Astrocyte (in vitro differentiated cells and primary cell): ENCODE data around the gene PGPEP1. TPM values are rescaled to one million over a fixed set of nuclear protein-coding genes. Genes with fewer than 3 reads are reported as not detected.

ENCODE experiments used
- DNase-seq: peaks from one replicate; pipeline ENCODE4 v3.0.0-alpha.2; 2010; ENCODE audit warnings: low read depth
- FAIRE-seq: peaks from 2 replicates; lab custom pipeline; 2011; peaks lifted over from hg19 to GRCh38; lab: Jason Lieb, UNC
- H2AFZ ChIP-seq: 2 replicates; pipeline ENCODE4 v1.6.0; 2012; ENCODE audit warnings: low read depth, low read length, inconsistent platforms
- H3K27ac ChIP-seq: 2 replicates; pipeline ENCODE4 v1.5.1; 2011; ENCODE audit warnings: low read depth, low read length, inconsistent platforms
- H3K27me3 ChIP-seq: 2 replicates; pipeline ENCODE4 v1.6.0; 2011; ENCODE audit warnings: low read length, inconsistent platforms; ENCODE audit not compliant: insufficient read depth
- H3K36me3 ChIP-seq: 2 replicates; pipeline ENCODE4 v1.5.1; 2011; ENCODE audit warnings: low read length, inconsistent platforms; ENCODE audit not compliant: insufficient read depth
- H3K4me1 ChIP-seq: 2 replicates; pipeline ENCODE4 v1.5.1; 2011; ENCODE audit warnings: low read length, inconsistent platforms; ENCODE audit not compliant: insufficient read depth
- H3K4me2 ChIP-seq: 2 replicates; pipeline ENCODE4 v1.6.0; 2012; ENCODE audit warnings: low read length, inconsistent platforms
- H3K4me3 ChIP-seq: 2 replicates; pipeline ENCODE4 v1.5.1; 2011; ENCODE audit warnings: low read depth, mild to moderate bottlenecking, low read length, inconsistent platforms; ENCODE audit not compliant: insufficient read depth
- H3K79me2 ChIP-seq: 2 replicates; pipeline ENCODE4 v1.6.0; 2012; ENCODE audit warnings: mild to moderate bottlenecking, low read length, inconsistent platforms; ENCODE audit not compliant: insufficient read depth
- H3K9ac ChIP-seq: 2 replicates; pipeline ENCODE4 v1.6.0; 2012; ENCODE audit warnings: mild to moderate bottlenecking, low read length, inconsistent platforms
- H3K9me3 ChIP-seq: 2 replicates; pipeline ENCODE4 v1.5.1; 2012; ENCODE audit warnings: low read depth, mild to moderate bottlenecking, low read length, inconsistent platforms; ENCODE audit not compliant: insufficient read depth
- H4K20me1 ChIP-seq: 2 replicates; pipeline ENCODE4 v1.6.0; 2012; ENCODE audit warnings: low read length, inconsistent platforms; ENCODE audit not compliant: insufficient read depth
- H3K27ac Mint-ChIP-seq: one replicate; pipeline ENCODE4 v1.8.0; 2021; ENCODE audit warnings: mild to moderate bottlenecking, mixed read lengths; ENCODE audit not compliant: unreplicated experiment
- H3K27me3 Mint-ChIP-seq: one replicate; pipeline ENCODE4 v1.8.0; 2021; ENCODE audit warnings: low read depth, mixed read lengths; ENCODE audit not compliant: unreplicated experiment
- H3K36me3 Mint-ChIP-seq: one replicate; pipeline ENCODE4 v1.8.0; 2021; ENCODE audit warnings: low read depth, mixed read lengths; ENCODE audit not compliant: unreplicated experiment
- H3K4me1 Mint-ChIP-seq: one replicate; pipeline ENCODE4 v1.8.0; 2021; ENCODE audit warnings: low read depth, mixed read lengths; ENCODE audit not compliant: unreplicated experiment
- H3K4me3 Mint-ChIP-seq: one replicate; pipeline ENCODE4 v1.8.0; 2021; ENCODE audit warnings: mild to moderate bottlenecking, moderate library complexity, mixed read lengths; ENCODE audit not compliant: unreplicated experiment
- H3K9me3 Mint-ChIP-seq: one replicate; pipeline ENCODE4 v1.8.0; 2021; ENCODE audit warnings: mild to moderate bottlenecking, mixed read lengths; ENCODE audit not compliant: unreplicated experiment
- EZH2 ChIP-seq: IDR thresholded peaks from 2 replicates; pipeline ENCODE4 v1.6.1; 2012; ENCODE audit warnings: mild to moderate bottlenecking, low read length, inconsistent platforms; ENCODE audit not compliant: insufficient read depth
- total RNA-seq: library from RNA; stranded (reverse); gene quantifications from 2 replicates; pipeline ENCODE4 v1.2.1, GENCODE V29; 2021
- TF ChIP-seq, protein P1 (sequence below): IDR thresholded peaks from 2 replicates; pipeline ENCODE4 v1.5.1; 2011; ENCODE audit warnings: low read depth, mild to moderate bottlenecking, inconsistent platforms, low read length, moderate library complexity; ENCODE audit not compliant: insufficient read depth

The PGPEP1 gene
- total RNA-seq, 1 donor from 2014 or later = 28.4 TPM

DNA sequence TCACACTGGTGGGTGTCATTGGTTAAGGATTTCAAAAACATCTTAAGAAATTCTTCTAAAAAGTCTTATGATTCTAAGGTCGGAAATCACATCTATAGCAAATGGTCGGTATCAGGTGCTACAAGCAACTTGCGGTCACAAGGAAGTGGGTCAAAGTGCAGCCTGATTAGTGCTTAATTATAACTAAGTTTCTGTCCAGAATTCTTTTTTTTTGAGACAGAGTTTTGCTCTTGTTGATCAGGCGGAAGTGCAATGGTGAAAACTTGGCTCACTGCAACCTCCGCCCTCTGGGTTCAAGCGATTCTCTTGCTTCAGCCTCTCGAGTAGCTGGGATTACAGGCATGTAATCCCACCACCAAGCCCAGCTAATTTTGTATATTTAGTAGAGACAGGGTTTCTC is 44.4 kb downstream of the PGPEP1 start:
- peaks cover 7% of the 10 kb centered on the region for H3K4me1 Mint-ChIP-seq
- H3K9me3 Mint-ChIP-seq = no peaks in the 10 kb centered on the region
- peaks cover 6% of the 10 kb centered on the region for H3K27me3 Mint-ChIP-seq
- no peak for FAIRE-seq
- H3K27me3 ChIP-seq = no peaks in the 10 kb centered on the region
- no peak overlapping the region for H3K27ac ChIP-seq
- H2AFZ ChIP-seq = no peak overlapping the region
- no peaks in the 10 kb centered on the region for H3K36me3 Mint-ChIP-seq
- peaks cover 19% of the 10 kb centered on the region for H3K4me1 ChIP-seq
- no peak overlapping the region for H3K4me3 Mint-ChIP-seq
- no peak for DNase-seq
- no peak overlapping the region for H3K4me3 ChIP-seq
- no peak overlapping the region for H3K4me2 ChIP-seq
- no peaks in the 10 kb centered on the region for H3K9me3 ChIP-seq
- TF ChIP-seq, protein P1, sequence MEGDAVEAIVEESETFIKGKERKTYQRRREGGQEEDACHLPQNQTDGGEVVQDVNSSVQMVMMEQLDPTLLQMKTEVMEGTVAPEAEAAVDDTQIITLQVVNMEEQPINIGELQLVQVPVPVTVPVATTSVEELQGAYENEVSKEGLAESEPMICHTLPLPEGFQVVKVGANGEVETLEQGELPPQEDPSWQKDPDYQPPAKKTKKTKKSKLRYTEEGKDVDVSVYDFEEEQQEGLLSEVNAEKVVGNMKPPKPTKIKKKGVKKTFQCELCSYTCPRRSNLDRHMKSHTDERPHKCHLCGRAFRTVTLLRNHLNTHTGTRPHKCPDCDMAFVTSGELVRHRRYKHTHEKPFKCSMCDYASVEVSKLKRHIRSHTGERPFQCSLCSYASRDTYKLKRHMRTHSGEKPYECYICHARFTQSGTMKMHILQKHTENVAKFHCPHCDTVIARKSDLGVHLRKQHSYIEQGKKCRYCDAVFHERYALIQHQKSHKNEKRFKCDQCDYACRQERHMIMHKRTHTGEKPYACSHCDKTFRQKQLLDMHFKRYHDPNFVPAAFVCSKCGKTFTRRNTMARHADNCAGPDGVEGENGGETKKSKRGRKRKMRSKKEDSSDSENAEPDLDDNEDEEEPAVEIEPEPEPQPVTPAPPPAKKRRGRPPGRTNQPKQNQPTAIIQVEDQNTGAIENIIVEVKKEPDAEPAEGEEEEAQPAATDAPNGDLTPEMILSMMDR = no peak
- TF ChIP-seq EZH2 = no peak
- no peaks in the 10 kb centered on the region for H3K36me3 ChIP-seq
- peaks cover 22% of the 10 kb centered on the region for H4K20me1 ChIP-seq
- peaks cover 17% of the 10 kb centered on the region for H3K79me2 ChIP-seq
- H3K9ac ChIP-seq = no peak overlapping the region
- no peak overlapping the region for H3K27ac Mint-ChIP-seq

DNA sequence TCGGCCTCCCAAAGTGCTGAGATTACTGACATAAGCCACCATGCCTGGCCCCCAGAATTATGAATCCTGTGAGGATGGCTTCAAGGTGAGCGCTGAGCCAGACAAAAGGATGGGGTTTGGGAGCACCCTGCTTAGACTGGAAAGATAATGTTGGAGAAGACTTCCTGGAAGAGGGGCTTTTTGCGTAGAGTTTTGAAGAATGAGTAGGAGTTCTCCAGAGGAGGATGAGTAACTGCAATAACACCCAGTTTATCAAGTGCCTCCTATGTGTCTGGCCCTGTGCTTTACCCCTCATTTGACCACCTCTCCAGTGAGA is 44.9 kb downstream of the PGPEP1 start:
- DNase-seq (no peak), FAIRE-seq (no peak)
- peaks cover 6% of the 10 kb centered on the region for H3K27me3 Mint-ChIP-seq
- Histone ChIP-seq H3K79me2 (peaks cover 17% of the 10 kb centered on the region), H3K27me3 (no peaks in the 10 kb centered on the region), H3K9ac (no peak overlapping the region), H3K4me2 (peak overlapping the region; percentile 79), H3K9me3 (no peaks in the 10 kb centered on the region), H3K27ac (no peak overlapping the region), H3K4me3 (no peak overlapping the region), H3K36me3 (no peaks in the 10 kb centered on the region), H2AFZ (no peak overlapping the region), H3K4me1 (peaks cover 19% of the 10 kb centered on the region), H4K20me1 (peaks cover 25% of the 10 kb centered on the region)
- H3K4me1 Mint-ChIP-seq = peaks cover 5% of the 10 kb centered on the region
- H3K4me3 Mint-ChIP-seq = no peak overlapping the region
- H3K27ac Mint-ChIP-seq = peak overlapping the region; percentile 66
- no peaks in the 10 kb centered on the region for H3K9me3 Mint-ChIP-seq
- no peaks in the 10 kb centered on the region for H3K36me3 Mint-ChIP-seq
- TF ChIP-seq, protein P1 = no peak
- no peak for TF ChIP-seq EZH2

DNA sequence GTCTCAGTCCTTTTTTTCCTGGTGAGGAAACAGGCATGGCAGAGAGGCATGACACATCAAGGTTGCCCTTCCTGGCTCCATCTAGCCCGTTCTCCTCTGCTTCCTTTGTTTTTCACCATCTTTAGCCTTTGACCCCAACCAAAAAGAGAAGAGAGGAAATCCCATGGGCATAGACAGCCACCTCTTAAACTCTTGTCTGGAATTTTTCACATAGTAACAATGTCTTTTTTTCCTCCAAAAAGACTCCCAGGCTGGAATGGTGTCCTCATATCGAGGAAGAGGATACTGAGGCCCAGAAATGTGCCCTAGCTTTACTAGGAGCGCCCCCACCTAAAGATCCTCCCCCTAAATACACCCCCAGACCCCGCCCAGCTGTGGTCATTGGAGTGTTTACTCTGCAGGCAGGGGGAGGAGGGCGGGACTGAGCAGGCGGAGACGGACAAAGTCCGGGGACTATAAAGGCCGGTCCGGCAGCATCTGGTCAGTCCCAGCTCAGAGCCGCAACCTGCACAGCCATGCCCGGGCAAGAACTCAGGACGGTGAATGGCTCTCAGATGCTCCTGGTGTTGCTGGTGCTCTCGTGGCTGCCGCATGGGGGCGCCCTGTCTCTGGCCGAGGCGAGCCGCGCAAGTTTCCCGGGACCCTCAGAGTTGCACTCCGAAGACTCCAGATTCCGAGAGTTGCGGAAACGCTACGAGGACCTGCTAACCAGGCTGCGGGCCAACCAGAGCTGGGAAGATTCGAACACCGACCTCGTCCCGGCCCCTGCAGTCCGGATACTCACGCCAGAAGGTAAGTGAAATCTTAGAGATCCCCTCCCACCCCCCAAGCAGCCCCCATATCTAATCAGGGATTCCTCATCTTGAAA is 45.5 kb downstream of the PGPEP1 start, which contains the start of gene GDF15:
Gene GDF15, plus strand, starts transcription at position 484 of the 868 bp plus-strand sequence. Its CDS starts 32 bp downstream, at position 516.
- FAIRE-seq (no peak), DNase-seq (peak; percentile 80)
- Histone ChIP-seq H3K79me2 (peaks cover 17% of the 10 kb centered on the region), H3K4me1 (peaks cover 15% of the 10 kb centered on the region), H3K4me3 (peak within 1 kb of the TSS; percentile 57), H3K9me3 (no peaks in the 10 kb centered on the region), H3K27ac (no peak within 1 kb of the TSS), H4K20me1 (peaks cover 25% of the 10 kb centered on the region), H2AFZ (peak within 1 kb of the TSS; percentile 2), H3K4me2 (peak within 1 kb of the TSS; percentile 79), H3K36me3 (no peaks in the 10 kb centered on the region), H3K27me3 (no peaks in the 10 kb centered on the region), H3K9ac (peak within 1 kb of the TSS; percentile 52)
- Mint-ChIP-seq H3K36me3 (no peaks in the 10 kb centered on the region), H3K4me1 (peaks cover 5% of the 10 kb centered on the region), H3K27ac (peak within 1 kb of the TSS; percentile 66), H3K27me3 (peaks cover 9% of the 10 kb centered on the region), H3K4me3 (peak within 1 kb of the TSS; percentile 20), H3K9me3 (no peaks in the 10 kb centered on the region)
- TF ChIP-seq EZH2 = no peak
- TF ChIP-seq, protein P1 = peak; percentile 49
